Forelimb muscle (tissue), 1 donor: ENCODE data around the gene MSGN1. TPM values are rescaled to one million over a fixed set of nuclear protein-coding genes. Genes with fewer than 3 reads are reported as not detected.
"Not testable (repeated sequence)": the region's sequence is repeated elsewhere in the genome, so short reads cannot be mapped to it uniquely, and the experiment has no call there.

Experiments used
- DNase-seq: peaks from one replicate; pipeline ENCODE4 v3.0.0-alpha.2; 2013; ENCODE audit warnings: low read depth
- polyA plus RNA-seq: library from polyadenylated mRNA; unstranded; fragments of 120-200 nt; gene quantifications from one replicate; pipeline ENCODE4 v1.2.1, GENCODE V29; 2013; ENCODE audit not compliant: insufficient read length

The MSGN1 gene
- polyA plus RNA-seq, 1 donor = 0.62 TPM

DNA sequence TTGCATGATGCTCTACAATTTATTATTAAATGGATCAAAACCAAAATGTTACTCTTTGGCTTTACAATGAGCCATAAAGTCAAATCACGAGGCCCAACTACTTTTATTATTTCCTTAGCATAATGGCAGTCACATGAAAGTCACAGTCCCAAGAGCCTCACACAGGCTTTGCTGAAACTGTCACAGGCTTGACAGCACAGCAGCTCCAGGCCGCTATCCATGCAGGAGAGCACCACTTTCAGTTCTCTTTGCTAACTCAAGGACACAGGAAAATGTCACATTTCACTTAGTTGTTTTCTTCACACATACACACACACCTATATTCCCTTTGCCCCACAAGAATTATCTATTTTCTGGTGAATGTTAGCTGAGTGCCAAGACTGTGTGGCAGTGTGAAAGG is 11.1 kb upstream of the MSGN1 start:
- DNase-seq = no peak

DNA sequence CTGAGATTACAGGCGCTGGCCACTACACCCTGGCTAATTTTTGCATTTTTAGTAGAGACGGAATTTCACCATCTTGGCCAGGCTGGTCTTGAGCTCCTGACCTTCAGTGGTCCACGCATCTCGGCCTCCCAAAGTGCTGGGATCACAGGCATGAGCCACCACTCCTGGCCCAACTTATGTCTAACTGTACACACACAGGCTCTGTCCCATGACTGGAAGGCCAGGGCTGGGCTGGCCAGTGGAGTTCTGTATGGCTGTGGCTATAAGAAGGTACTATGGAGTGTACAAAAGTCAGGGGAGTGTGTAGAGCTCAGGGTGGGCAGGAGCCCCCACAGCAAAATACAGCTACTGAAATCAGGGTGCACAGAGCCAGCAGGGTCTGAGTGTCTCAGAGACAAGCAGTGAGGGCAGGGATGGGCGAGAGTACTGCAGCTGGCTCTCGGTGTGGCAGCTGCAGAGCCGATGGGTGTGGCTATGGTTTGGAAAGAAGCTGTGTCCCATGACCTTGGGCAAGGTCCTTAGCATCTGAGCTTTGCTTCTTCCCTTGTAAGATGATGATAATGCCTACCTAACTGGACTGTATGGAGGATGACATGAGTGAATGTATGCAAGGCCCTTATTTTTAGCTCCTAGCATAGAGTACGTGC is 10.4 kb upstream of the MSGN1 start:
- DNase-seq = no peak

- DNase-seq = no peak
Measured at GRCh38 chr2:17813010-17813741, 3.1 kb upstream of the MSGN1 start.

DNA sequence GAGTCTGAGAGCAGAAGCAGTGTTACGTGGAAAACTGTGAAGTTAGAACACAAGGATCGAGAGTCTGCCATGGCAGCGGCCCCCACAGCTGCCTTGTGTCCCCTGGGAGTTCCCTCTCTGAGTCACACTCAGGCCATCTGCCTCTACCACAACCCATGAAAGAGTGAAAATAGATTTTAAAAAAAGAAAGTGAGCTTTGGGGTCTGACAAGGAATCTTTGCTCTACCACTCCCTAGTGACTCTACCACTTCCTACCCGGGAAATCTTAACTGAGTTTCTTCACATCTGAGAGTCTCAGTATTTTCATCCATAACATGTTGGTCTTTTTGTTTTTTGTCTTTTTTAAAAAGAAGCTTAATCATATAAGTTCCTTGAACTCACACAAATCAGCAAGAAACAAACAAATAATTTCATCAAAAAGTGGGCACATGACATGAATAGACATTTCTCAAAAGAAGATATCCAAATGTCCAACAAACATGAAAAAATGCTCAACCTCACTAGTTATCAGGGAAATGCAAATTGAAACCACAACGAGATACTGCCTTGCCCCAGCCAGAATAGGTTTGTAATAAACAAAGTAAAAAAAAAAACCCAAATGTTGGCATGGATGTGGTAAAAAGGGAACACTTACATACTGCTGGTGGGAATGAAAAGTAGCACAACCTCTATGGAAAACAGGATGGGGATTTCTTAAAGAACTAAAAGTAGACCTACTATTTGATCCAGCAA is 2.4 kb upstream of the MSGN1 start:
- DNase-seq = no peak

DNA sequence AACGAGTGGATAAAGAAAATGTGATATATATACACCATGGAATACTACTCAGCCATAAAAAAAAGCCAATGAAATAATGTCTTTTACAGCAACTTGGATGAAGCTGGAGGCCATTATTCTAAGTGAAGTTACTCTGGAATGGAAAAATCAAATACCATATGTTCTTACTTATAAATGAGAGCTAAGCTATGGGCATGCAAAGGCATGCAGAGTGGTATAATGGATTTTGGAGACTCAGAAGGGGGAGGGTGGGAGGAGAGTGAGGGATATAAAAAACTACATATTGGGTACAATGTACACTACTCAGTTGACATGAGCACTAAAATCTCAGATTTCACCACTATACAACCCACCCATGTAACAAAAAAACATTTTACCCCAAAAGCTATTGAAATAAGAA is 1.7 kb upstream of the MSGN1 start:
- no peak for DNase-seq

- DNase-seq = no peak
Measured at GRCh38 chr2:17815468-17816184, 634 bp upstream of the MSGN1 start.

DNA sequence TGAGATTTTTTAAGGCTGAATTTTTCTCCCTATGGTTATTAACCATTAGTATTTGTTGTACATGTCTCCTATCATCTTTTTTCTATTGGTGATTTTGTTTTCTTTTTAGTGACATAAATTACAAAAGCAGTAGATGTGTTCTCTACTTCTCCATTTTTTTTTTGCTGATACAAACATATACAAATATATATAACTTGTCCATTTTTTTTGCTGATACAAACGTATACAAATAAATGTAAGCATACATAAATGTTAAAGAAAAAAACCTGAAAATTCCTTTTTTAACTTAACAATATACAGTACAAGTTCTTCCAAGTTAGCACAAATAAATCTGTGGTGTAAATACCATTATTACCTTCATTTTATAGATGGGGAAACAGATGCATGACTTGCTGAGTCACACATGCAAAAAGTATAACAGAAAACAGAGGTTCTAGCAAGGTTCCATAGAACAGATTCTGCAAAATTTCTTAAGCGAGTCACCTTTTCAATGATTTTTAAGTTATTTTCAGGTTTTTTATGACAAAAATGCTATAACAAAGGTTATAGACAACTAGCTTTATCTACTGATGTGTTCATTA is 2.1 kb downstream of the MSGN1 start:
- no peak for DNase-seq

- DNase-seq = no peak
Measured at GRCh38 chr2:17821080-17821479, 4.8 kb downstream of the MSGN1 start.

- no peak for DNase-seq
Measured at GRCh38 chr2:17821535-17822444, 5.5 kb downstream of the MSGN1 start.

GRCh38 chr2:17822445-17823117 is 6.3 kb downstream of the MSGN1 start:
- DNase-seq = no peak

DNA sequence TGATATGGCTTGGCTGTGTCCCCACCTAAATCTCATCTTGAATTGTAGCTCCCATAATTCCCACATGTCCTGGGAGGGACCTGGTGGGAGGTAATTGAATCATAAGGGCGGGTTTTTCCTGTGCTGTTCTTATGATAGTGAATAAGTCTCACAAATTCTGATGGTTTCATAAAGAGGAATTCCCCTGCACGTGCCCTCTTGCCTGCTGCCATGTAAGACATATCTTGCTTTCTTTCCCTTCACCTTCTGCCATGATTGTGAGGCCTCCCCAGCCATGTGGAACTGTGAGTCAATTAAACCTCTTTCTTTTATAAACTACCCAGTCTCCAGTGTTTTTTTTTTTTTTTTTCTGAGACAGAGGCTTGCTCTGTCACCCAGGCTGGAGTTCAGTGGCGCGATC is 7.4 kb downstream of the MSGN1 start:
- DNase-seq = not testable (repeated sequence)

GRCh38 chr2:17827316-17827715 is 11.1 kb downstream of the MSGN1 start:
- DNase-seq = no peak

DNA sequence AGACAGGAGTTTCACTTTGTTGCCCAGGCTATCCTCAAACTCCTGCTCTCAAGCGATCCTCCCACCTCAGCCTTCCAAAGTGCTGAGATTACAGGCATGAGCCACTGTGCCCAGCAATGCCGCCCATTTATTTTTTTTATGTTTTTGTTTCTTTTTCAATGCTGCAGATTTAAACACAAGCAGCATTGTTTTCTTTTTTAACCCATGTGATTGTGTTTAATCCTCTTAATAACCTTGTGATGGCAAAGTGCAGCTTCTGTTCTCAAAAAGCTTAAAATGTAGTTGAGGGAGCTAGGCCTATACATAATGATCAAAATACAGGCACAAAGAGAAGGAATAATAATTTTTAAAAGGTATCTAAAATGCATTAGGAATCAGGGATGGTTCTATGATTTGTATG is 11.5 kb downstream of the MSGN1 start:
- DNase-seq = no peak

DNA sequence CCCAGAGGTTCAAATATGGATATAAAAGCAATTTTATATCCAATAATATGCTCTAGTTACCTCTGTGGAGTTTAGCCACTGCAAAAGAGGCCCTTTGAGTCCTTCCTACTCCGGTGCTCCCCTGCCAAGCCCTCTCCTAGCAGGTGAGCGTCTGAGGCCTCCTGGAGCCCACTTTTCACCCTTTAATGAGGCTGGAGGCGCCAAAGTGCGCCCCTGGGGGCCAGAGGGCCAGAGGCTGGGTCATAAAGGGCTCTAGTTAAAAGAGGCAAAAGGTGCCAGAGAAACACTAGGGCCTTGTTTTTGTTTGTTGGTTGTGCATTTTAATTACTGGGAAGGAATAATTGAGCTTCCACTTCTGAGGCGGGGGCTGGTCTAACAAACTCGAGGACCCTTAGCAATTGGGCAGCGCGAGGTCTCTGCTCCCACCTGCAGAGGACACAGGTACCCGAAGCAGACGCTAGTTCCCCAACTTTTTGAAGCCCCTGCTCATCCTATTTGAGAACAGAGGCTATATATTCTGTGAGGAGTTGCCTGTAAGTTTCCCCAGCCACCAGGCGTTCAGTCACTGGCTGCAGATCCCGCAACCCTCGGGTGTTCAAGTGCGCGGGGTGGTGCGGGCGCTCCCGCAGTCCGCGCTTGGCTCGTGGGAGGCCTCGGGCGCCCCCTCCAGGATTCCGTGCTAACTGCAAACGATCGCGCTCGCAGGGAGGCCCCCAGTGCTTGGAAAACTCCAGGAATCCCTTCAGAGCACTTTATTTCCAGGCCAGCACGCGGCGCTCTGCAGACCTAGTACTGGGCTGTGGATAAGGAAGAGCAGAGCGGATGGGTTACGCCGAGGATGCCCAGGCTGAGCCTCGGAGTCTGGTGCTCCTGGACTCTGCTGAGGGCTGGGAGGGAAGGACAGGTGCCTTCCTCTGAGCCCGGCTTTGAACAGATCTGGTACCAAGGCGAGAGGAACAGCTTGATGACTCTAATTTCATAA is 14.1 kb downstream of the MSGN1 start:
- DNase-seq = no peak

DNA sequence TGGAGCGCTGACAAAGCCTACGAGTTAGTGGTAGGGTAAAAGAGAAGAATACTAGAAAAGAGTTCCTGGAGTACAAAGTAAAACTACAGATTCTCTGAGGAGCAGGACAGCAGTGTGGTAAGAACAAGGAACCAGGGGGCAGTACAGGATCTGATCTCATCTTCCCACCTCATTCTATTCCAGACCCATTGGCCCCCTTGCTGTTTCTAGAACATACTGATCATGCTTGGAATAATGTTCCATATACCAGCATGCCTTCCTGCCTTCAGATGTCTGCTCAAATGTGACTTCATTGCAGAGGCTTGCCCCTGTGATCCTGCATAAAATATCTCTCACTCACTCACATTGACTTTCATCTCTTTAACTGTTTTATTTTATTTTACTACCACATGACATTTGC is 19.3 kb downstream of the MSGN1 start:
- no peak for DNase-seq

DNA sequence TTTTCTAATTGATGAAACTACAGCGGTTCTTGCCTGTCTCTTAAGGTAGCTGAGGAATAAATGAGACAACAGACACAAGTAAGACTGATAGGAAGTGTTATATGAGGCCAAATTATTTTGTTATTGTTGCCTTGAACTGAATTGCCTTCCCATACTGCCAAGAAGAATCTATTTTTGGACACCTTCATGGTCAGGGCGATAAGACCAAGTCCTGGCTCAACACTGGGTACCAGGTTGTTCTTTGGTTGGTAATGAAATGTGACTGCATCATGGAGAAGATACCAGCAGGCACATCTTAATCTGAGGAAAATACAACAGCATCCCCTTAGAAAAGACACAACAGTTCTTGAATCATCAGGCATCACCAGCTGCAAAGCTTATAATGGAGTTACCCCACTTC is 23.7 kb downstream of the MSGN1 start:
- DNase-seq = no peak

- no peak for DNase-seq
Measured at GRCh38 chr2:17843457-17843856, 27.2 kb downstream of the MSGN1 start.

DNA sequence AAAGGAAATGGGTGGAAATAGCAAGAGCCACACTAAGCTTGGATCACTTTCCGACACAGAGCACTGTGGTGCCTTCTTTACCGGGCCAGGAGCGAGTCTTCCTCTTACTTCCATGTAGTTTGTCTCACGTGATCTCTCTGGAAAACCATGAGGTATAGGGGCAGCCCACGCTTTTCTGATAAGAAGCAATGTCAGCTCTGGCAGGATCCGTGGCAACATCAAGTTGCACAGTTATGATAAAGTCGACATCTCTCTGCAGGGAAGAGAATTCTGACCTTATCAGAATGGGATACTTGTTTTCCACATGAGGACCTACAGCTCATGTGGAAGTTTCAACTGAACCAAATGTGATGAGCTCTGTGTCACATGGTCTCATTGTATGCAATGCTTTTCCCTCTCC is 29.5 kb downstream of the MSGN1 start:
- DNase-seq = no peak

DNA sequence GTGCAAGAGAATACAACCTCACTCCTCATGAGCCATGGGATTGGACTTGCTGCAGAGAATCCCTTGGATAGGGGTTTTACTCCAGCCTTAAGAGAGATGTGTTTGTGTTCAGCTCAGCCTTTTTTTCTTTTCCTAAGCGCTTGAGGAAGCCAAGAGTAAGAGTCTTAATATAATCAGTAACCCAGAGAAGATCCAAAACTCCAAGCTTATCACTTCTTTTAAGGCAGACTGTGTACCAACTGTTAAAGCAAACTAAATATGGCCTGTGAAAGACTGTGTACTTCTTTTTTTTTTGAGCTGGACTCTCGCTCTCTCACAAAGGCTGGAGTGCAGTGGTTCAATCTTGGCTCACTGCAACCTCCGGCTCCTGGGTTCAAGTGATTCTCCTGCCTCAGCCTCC is 30.4 kb downstream of the MSGN1 start:
- DNase-seq = no peak
